Panc1 (cell line): ENCODE data around the gene GRHL3. TPM values are rescaled to one million over a fixed set of nuclear protein-coding genes. Genes with fewer than 3 reads are reported as not detected.
A peak's percentile ranks its signal among the peaks of the same experiment; 100 is the strongest.

ENCODE experiments used
- ATAC-seq: fragments of 200-7000 bp; cut with Tn5 transposase; 2 replicates; pipeline ENCODE4 v1.9.1; 2020; ENCODE audit warnings: mild to moderate bottlenecking, moderate library complexity
- BruUV-seq: library from RNA; stranded (reverse); fragments of 400-500 nt; replicated peaks from 2 replicates; lab custom pipeline; 2021; lab: Mats Ljungman, UMichigan
- CTCF ChIA-PET: fragments of 300-600 bp; sonication (Branson Sonifier 250); formaldehyde crosslinking; loops from one replicate; lab custom pipeline; 2022; ENCODE audit warnings: antibody characterized with exemption; lab: Charles Lee
- POLR2A ChIA-PET: fragments of 300-600 bp; sonication (Branson Sonifier 250); formaldehyde crosslinking; loops from one replicate; lab custom pipeline; 2022; ENCODE audit warnings: antibody characterized with exemption; lab: Charles Lee
- DNase-seq: peaks from one replicate; pipeline ENCODE4 v3.0.0-alpha.2; 2010; ENCODE audit warnings: low read depth, low spot score
- H3K27ac ChIP-seq: 2 replicates; pipeline ENCODE4 v1.5.1; 2011; ENCODE audit warnings: mild to moderate bottlenecking, low read length, inconsistent platforms
- H3K27me3 ChIP-seq: fragments of 200-500 bp; sonication (Bioruptor generic); 2 replicates; pipeline ENCODE4 v1.6.0; 2014; ENCODE audit warnings: low read length, inconsistent platforms; ENCODE audit not compliant: control insufficient read depth, insufficient read depth
- H3K36me3 ChIP-seq: fragments of 200-500 bp; sonication (Bioruptor generic); 2 replicates; pipeline ENCODE4 v1.5.1; 2014; ENCODE audit warnings: inconsistent platforms, mild to moderate bottlenecking, low read length, moderate library complexity; ENCODE audit not compliant: control insufficient read depth, insufficient read depth
- H3K4me1 ChIP-seq: 2 replicates; pipeline ENCODE4 v1.5.1; 2011; ENCODE audit warnings: inconsistent platforms, mild to moderate bottlenecking, low read length, moderate library complexity; ENCODE audit not compliant: control insufficient read depth, insufficient read depth
- H3K4me3 ChIP-seq, 2 experiments: 2 replicates each; pipeline ENCODE4 v1.5.1; 2011 to 2012; ENCODE audit warnings: low read depth in 2 of 2, low read length in 2 of 2, mild to moderate bottlenecking in 2 of 2, inconsistent platforms in 1 of 2, moderate library complexity in 1 of 2
- H3K9me3 ChIP-seq: fragments of 200-500 bp; sonication (Bioruptor generic); 2 replicates; pipeline ENCODE4 v1.5.1; 2014; ENCODE audit warnings: low read depth, mild to moderate bottlenecking, inconsistent platforms, low read length, moderate library complexity; ENCODE audit not compliant: control insufficient read depth, insufficient read depth
- CTCF ChIP-seq: fragments of 450-650 bp; IDR thresholded peaks from 2 replicates; pipeline ENCODE4 v1.5.1; 2017; ENCODE audit warnings: mild to moderate bottlenecking
- POLR2AphosphoS5 ChIP-seq: IDR thresholded peaks from 2 replicates; pipeline ENCODE4 v1.6.1; 2012; ENCODE audit warnings: mild to moderate bottlenecking, low read depth, low read length, moderate library complexity
- REST ChIP-seq, 2 experiments: IDR thresholded peaks; 2 replicates each; pipeline ENCODE4 v1.6.1; 2011 to 2012; ENCODE audit warnings: low read depth in 2 of 2, control low read depth in 1 of 2, low read length in 1 of 2, mild to moderate bottlenecking in 1 of 2, moderate library complexity in 1 of 2; ENCODE audit not compliant: insufficient read depth in 1 of 2
- SIN3A ChIP-seq: IDR thresholded peaks from 2 replicates; pipeline ENCODE4 v1.6.1; 2012; ENCODE audit warnings: low read depth, mild to moderate bottlenecking, low read length, moderate library complexity, borderline replicate concordance; ENCODE audit not compliant: insufficient read depth
- TCF7L2 ChIP-seq: IDR thresholded peaks from 2 replicates; pipeline ENCODE4 v1.6.1; 2011; ENCODE audit warnings: mild to moderate bottlenecking, low read depth, low read length, inconsistent platforms
- in situ Hi-C: cut with HindIII; loops from 2 replicates; pipeline ENCODE4 v1.10.0; 2016; ENCODE audit warnings: low sequenced_read_pairs, low pct_unique_long_range_greater_than_20kb
- intact Hi-C: fragments of 100-400 bp; cut with micrococcal nuclease; formaldehyde crosslinking; loops from one replicate; pipeline ENCODE4 v1.10.0; 2022; ENCODE audit not compliant: unreplicated experiment
- total RNA-seq: library from RNA; stranded (reverse); gene quantifications from one replicate; pipeline ENCODE4 v1.2.1, GENCODE V29; 2021; ENCODE audit not compliant: unreplicated experiment

GRHL3 gene
- total RNA-seq, 1 experiment from 2014 or later = 16.7 TPM

GRCh38 chr1:24321697-24322469, 2.7 kb downstream of the GRHL3 start:
- in situ Hi-C loops = no loop called here
- CTCF ChIA-PET = interaction anchor here (0.6 to 1.3 kb wide), 5 partner anchors 16 to 123 kb away, joined by 3 to 4 read pairs (median 3); no protein-coding TSS in a partner anchor
- no peaks in the 10 kb centered on the region for H3K27me3 ChIP-seq

More at GRCh38 chr1:24321697-24322469, 2.7 kb downstream of the GRHL3 start:
- POLR2A ChIA-PET = interaction anchor here (0.6 to 1.2 kb wide), 3 partner anchors 10 to 306 kb away, joined by 3 to 5 read pairs (median 3); no protein-coding TSS in a partner anchor
- Histone ChIP-seq H3K4me3 (peak overlapping the region; percentile 46 to 71), H3K36me3 (no peaks in the 10 kb centered on the region), H3K4me1 (peaks cover 56% of the 10 kb centered on the region), H3K9me3 (no peaks in the 10 kb centered on the region), H3K27ac (peak overlapping the region; percentile 88)
- peak; percentile 83 for ATAC-seq
- intact Hi-C loops = no loop called here
- no peak for DNase-seq
- no peak for TF ChIP-seq POLR2AphosphoS5
- TF ChIP-seq TCF7L2 = peak; percentile 99
- TF ChIP-seq CTCF = no peak
- no peak for TF ChIP-seq REST (IDR thresholded peaks at IDR 0.05; ENCODE audit: insufficient read depth in 1 of 2, low read depth in 2 of 2, low read length in 1 of 2)
- no peak for TF ChIP-seq SIN3A
- no TSS peak for BruUV-seq
